SK-N-SH (cell line): ENCODE data around the gene LSM10. TPM values are rescaled to one million over a fixed set of nuclear protein-coding genes. Genes with fewer than 3 reads are reported as not detected.

Experiments
- CTCF ChIA-PET: fragments of 300-600, 350-600 bp; formaldehyde crosslinking; extraction: SDS; loops from one replicate; lab custom pipeline; 2021; lab: Yijun Ruan, JAX
- POLR2A ChIA-PET: fragments of 350-600 bp; sonication (Branson Sonifier 250); formaldehyde crosslinking; extraction: SDS; loops from one replicate; lab custom pipeline; 2020; ENCODE audit warnings: antibody characterized with exemption, inconsistent platforms; lab: Yijun Ruan, JAX
- DNase-seq: peaks from one replicate; pipeline ENCODE4 v3.0.0; 2012
- H2AFZ ChIP-seq: fragments of 200-600 bp; sonication (generic); 2 replicates; pipeline ENCODE4 v1.8.1; 2016; ENCODE audit warnings: antibody characterized with exemption, mild to moderate bottlenecking, low read depth
- H3F3A ChIP-seq: fragments of 200-600 bp; sonication (generic); replicated peaks from 2 replicates; pipeline ENCODE3; 2016; ENCODE audit warnings: antibody characterized with exemption, mild to moderate bottlenecking; ENCODE audit not compliant: insufficient read depth
- H3K27ac ChIP-seq, 2 experiments: fragments of 200-500 bp in 1 of 2; fragments of 200-600 bp in 1 of 2; sonication (Bioruptor generic) in 1 of 2; sonication (generic), shearing (Covaris generic) in 1 of 2; 2 replicates each; pipeline versions ENCODE4 v1.5.1 to v1.6.1; 2014 to 2016; ENCODE audit warnings: low read depth in 2 of 2, inconsistent platforms in 1 of 2, low read length in 1 of 2, mild to moderate bottlenecking in 1 of 2, mixed read lengths in 1 of 2
- H3K27me3 ChIP-seq: fragments of 200-600 bp; sonication (generic), shearing (Covaris generic); 2 replicates; pipeline ENCODE4 v1.6.1; 2016; ENCODE audit warnings: mixed run types; ENCODE audit not compliant: insufficient read depth
- H3K36me3 ChIP-seq, 2 experiments: fragments of 200-500 bp in 1 of 2; fragments of 200-600 bp in 1 of 2; sonication (Bioruptor generic) in 1 of 2; sonication (generic) in 1 of 2; replicated peaks in 1 of 2; 2 replicates each; pipeline versions ENCODE3 to v1.5.1; 2014 to 2016; ENCODE audit warnings: low read length in 1 of 2, mild to moderate bottlenecking in 1 of 2; ENCODE audit not compliant: insufficient read depth in 2 of 2, control insufficient read depth in 1 of 2
- H3K4me1 ChIP-seq, 2 experiments: fragments of 200-500 bp in 1 of 2; fragments of 200-600 bp in 1 of 2; sonication (Bioruptor generic) in 1 of 2; sonication (generic), shearing (Covaris generic) in 1 of 2; 2 replicates each; pipeline versions ENCODE4 v1.5.1 to v1.6.1; 2014 to 2016; ENCODE audit warnings: low read depth in 1 of 2, low read length in 1 of 2, mixed run types in 1 of 2; ENCODE audit not compliant: insufficient read depth in 2 of 2, control insufficient read depth in 1 of 2
- H3K4me2 ChIP-seq: fragments of 200-600 bp; sonication (generic), shearing (Covaris generic); 2 replicates; pipeline ENCODE4 v1.6.1; 2017; ENCODE audit warnings: mixed run types
- H3K4me3 ChIP-seq, 2 experiments: fragments of 200-500 bp in 1 of 2; fragments of 200-600 bp in 1 of 2; sonication (Bioruptor generic) in 1 of 2; sonication (generic), shearing (Covaris generic) in 1 of 2; 2 replicates each; pipeline versions ENCODE4 v1.5.1 to v1.8.1; 2014 to 2016; ENCODE audit warnings: low read depth in 2 of 2, inconsistent platforms in 1 of 2, low read length in 1 of 2, mild to moderate bottlenecking in 1 of 2, mixed read lengths in 1 of 2, moderate library complexity in 1 of 2
- H3K79me2 ChIP-seq: fragments of 200-600 bp; sonication (generic); 2 replicates; pipeline ENCODE4 v1.8.1; 2017; ENCODE audit warnings: mild to moderate bottlenecking; ENCODE audit not compliant: insufficient read depth
- H3K9ac ChIP-seq: fragments of 200-600 bp; sonication (generic); 2 replicates; pipeline ENCODE4 v1.6.1; 2017; ENCODE audit warnings: mixed run types
- H3K9me2 ChIP-seq: fragments of 200-600 bp; sonication (generic); 2 replicates; pipeline ENCODE4 v1.6.1; 2017; ENCODE audit warnings: mixed run types
- H3K9me3 ChIP-seq: fragments of 200-600 bp; sonication (generic); 2 replicates; pipeline ENCODE4 v1.6.1; 2017; ENCODE audit warnings: mixed run types, mild to moderate bottlenecking, moderate library complexity
- H4K20me1 ChIP-seq: fragments of 200-600 bp; sonication (generic); 2 replicates; pipeline ENCODE4 v1.6.1; 2017; ENCODE audit warnings: mild to moderate bottlenecking, mixed run types; ENCODE audit not compliant: insufficient read depth
- CHD2 ChIP-seq: fragments of 150-350 bp; IDR thresholded peaks from 2 replicates; pipeline ENCODE4 v1.6.1; 2018; ENCODE audit warnings: low read length; ENCODE audit not compliant: partially characterized antibody
- ELF1 ChIP-seq: IDR thresholded peaks from 2 replicates; pipeline ENCODE4 v1.4.0; 2012
- EP300 ChIP-seq, 2 experiments: IDR thresholded peaks; 2 replicates each; pipeline versions ENCODE4 v1.4.0 to v1.6.1; 2012; ENCODE audit warnings: borderline replicate concordance in 1 of 2, low read depth in 1 of 2, low read length in 1 of 2
- EZH2phosphoT487 ChIP-seq: fragments of 200-600 bp; sonication (generic); IDR thresholded peaks from 2 replicates; pipeline ENCODE4 v1.6.1; 2017; ENCODE audit warnings: low read depth, mixed run types, mild to moderate bottlenecking, antibody characterized with exemption, moderate library complexity, borderline replicate concordance
- FOXM1 ChIP-seq: IDR thresholded peaks from 2 replicates; pipeline ENCODE4 v1.4.0; 2012; ENCODE audit warnings: low read depth, mild to moderate bottlenecking
- GABPA ChIP-seq: IDR thresholded peaks from 2 replicates; pipeline ENCODE4 v1.4.0; 2012; ENCODE audit warnings: low read depth, mild to moderate bottlenecking
- GATA2 ChIP-seq: sonication (generic); formaldehyde crosslinking; IDR thresholded peaks from 2 replicates; pipeline ENCODE4 v1.5.0; 2020; ENCODE audit warnings: mild to moderate bottlenecking, missing genetic modification reagents
- JUND ChIP-seq: IDR thresholded peaks from 2 replicates; pipeline ENCODE4 v1.4.0; 2012
- MEF2A ChIP-seq: IDR thresholded peaks from 2 replicates; pipeline ENCODE4 v1.4.0; 2012; ENCODE audit warnings: low read depth, borderline replicate concordance
- MXI1 ChIP-seq: IDR thresholded peaks from 2 replicates; pipeline ENCODE4 v1.6.1; 2012; ENCODE audit warnings: mild to moderate bottlenecking, low read depth, low read length, improper control_type of control experiment
- NFIC ChIP-seq: IDR thresholded peaks from 2 replicates; pipeline ENCODE4 v1.4.0; 2012; ENCODE audit warnings: borderline replicate concordance
- NRF1 ChIP-seq: IDR thresholded peaks from 2 replicates; pipeline ENCODE4 v1.6.1; 2012; ENCODE audit warnings: low read depth, mild to moderate bottlenecking, low read length
- POLR2AphosphoS5 ChIP-seq: IDR thresholded peaks from 2 replicates; pipeline ENCODE4 v1.6.1; 2012; ENCODE audit warnings: low read depth, low read length
- RAD21 ChIP-seq: IDR thresholded peaks from 2 replicates; pipeline ENCODE4 v1.6.1; 2012; ENCODE audit warnings: mild to moderate bottlenecking, low read length
- RCOR1 ChIP-seq: fragments of 150-350 bp; IDR thresholded peaks from 2 replicates; pipeline ENCODE4 v1.6.1; 2017; ENCODE audit warnings: antibody characterized with exemption, low read length
- RFX5 ChIP-seq: IDR thresholded peaks from 2 replicates; pipeline ENCODE4 v1.6.1; 2012; ENCODE audit warnings: mild to moderate bottlenecking, improper control_type of control experiment, low read length
- RXRA ChIP-seq: IDR thresholded peaks from 2 replicates; pipeline ENCODE4 v1.4.0; 2012; ENCODE audit warnings: low read depth, mild to moderate bottlenecking, borderline replicate concordance
- SIN3A ChIP-seq: IDR thresholded peaks from 2 replicates; pipeline ENCODE4 v1.6.1; 2012; ENCODE audit warnings: low read depth, mild to moderate bottlenecking, low read length, moderate library complexity, borderline replicate concordance
- SMC3 ChIP-seq: IDR thresholded peaks from 2 replicates; pipeline ENCODE4 v1.6.1; 2012; ENCODE audit warnings: low read depth, low read length, improper control_type of control experiment
- TCF12 ChIP-seq: IDR thresholded peaks from 2 replicates; pipeline ENCODE4 v1.4.0; 2012
- YY1 ChIP-seq: IDR thresholded peaks from 2 replicates; pipeline ENCODE4 v1.4.0; 2012; ENCODE audit warnings: low read depth, mild to moderate bottlenecking
- WGBS: methylation state at CpG from one replicate; pipeline ENCODE4 v1.1.6; 2017; ENCODE audit warnings: low lambda C conversion rate; 5-methylcytosine and 5-hydroxymethylcytosine counted together
- polyA plus RNA-seq, 3 experiments: library from polyadenylated mRNA; depleted of rRNA; stranded (reverse); fragments of >200 nt; gene quantifications; 2 replicates each; pipeline ENCODE4 v1.2.3, GENCODE V29; 2012
- TF ChIP-seq, protein P1 (sequence below): IDR thresholded peaks from 2 replicates; pipeline ENCODE4; 2012
- TF ChIP-seq, protein P2 (sequence below): fragments of 200-600 bp; sonication (generic); IDR thresholded peaks from 2 replicates; pipeline ENCODE4 v1.6.1; 2017; ENCODE audit warnings: antibody characterized with exemption, mild to moderate bottlenecking, moderate library complexity
- TF ChIP-seq, protein P3 (sequence below): fragments of 150-350 bp; IDR thresholded peaks from 2 replicates; pipeline ENCODE4 v1.6.1; 2017; ENCODE audit warnings: antibody characterized with exemption, low read length, low read depth, borderline replicate concordance
- TF ChIP-seq, protein P4 (sequence below): IDR thresholded peaks from 2 replicates; pipeline ENCODE4 v1.4.0; 2012; ENCODE audit warnings: low read depth, borderline replicate concordance
- TF ChIP-seq, protein P5 (sequence below): IDR thresholded peaks from 2 replicates; pipeline ENCODE4 v1.4.0; 2012; ENCODE audit warnings: low read depth
- TF ChIP-seq, protein P6 (sequence below): fragments of 150-350 bp; IDR thresholded peaks from 2 replicates; pipeline ENCODE4 v1.6.1; 2016; ENCODE audit warnings: mild to moderate bottlenecking, low read depth, low read length

LSM10 gene
- polyA plus RNA-seq, 1 of the 3 experiments (the other 2 are of a cell fraction) = 96.8 TPM

DNA sequence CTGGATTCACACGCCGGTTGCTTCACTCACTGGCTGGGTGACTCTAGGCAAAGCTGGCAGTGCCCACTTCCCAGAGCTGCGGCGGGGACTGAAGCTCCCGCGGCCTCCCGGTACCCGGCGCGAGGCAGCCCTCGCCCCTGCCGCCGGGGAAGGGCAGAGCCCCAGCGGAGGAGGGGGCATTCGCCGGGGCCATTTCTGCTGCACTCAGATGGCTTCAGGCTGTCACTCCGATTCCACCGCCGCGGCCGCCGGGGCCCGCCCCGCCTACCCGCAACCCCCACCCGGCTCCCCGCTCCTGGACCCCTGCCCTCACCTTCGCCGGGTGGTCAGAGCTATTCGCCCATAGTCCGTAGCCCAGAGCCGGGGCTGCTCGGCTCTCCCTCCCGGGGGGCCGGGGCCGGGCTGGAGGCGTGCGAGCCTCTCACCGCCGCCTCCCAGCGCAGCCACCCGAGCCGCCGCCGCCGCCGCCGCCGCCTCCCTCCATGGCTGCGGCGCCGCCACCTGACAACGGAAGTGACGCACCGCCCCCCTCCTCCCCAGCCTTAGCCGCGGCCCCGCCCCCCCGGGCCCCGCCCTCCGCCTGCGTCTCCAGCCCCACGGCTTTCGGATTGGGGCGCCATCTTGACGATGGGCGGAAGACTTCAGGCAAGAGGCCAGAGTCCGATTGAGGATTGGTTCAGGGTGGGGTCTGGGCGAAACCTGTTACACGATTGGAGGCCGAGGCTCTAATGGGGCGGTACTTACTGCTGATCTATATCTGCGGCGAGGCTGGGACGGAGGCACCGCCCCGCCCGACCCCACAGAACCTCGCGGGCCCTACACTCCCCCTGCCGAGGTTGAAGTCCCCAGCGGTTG lies 12.1 kb downstream of the LSM10 start, which contains the start of gene STK40:
Gene STK40, minus strand, starts transcription at position 515 of the 855 bp plus-strand sequence. CDS start 24,592 bp downstream, outside the sequence.
- H3K9me2 ChIP-seq = no peaks in the 10 kb centered on the region
- WGBS = 0% methylated on average over 19 of the region's 82 CpGs
- ChIA-PET POLR2A (interaction anchor here (0.6 to 2.1 kb wide), 9 partner anchors 11 to 64 kb away, joined by 3 to 25 read pairs (median 3); partner anchors contain the start of gene LSM10), CTCF (interaction anchor here (1.0 to 10.1 kb wide), 3 partner anchors 18 to 43 kb away, joined by 3 to 78 read pairs (median 3); no protein-coding TSS in a partner anchor)
- H3K27ac ChIP-seq = peak within 1 kb of the TSS; percentile 97 to 99
- H2AFZ ChIP-seq = no peak within 1 kb of the TSS; the same call in 1 of the 2 replicates
- H3F3A ChIP-seq = peaks cover 26% of the 10 kb centered on the region
- DNase-seq = peak; percentile 97
- no peaks in the 10 kb centered on the region for H3K9me3 ChIP-seq
- peaks cover 50% of the 10 kb centered on the region for H3K79me2 ChIP-seq
- H3K4me2 ChIP-seq = peak within 1 kb of the TSS; percentile 93
- no peaks in the 10 kb centered on the region for H3K27me3 ChIP-seq
- peaks cover 25 to 30% of the 10 kb centered on the region in 2 experiments for H3K4me1 ChIP-seq
- H3K36me3 ChIP-seq = peaks cover 0 to 1% of the 10 kb centered on the region in 2 experiments
- H3K4me3 ChIP-seq = peak within 1 kb of the TSS; percentile 79 to 83
- peaks cover 44% of the 10 kb centered on the region for H4K20me1 ChIP-seq
- peak within 1 kb of the TSS; percentile 92 for H3K9ac ChIP-seq
- peak; percentile 99 for TF ChIP-seq GATA2 (CRISPR knock-in tag)
- TF ChIP-seq, protein P1, sequence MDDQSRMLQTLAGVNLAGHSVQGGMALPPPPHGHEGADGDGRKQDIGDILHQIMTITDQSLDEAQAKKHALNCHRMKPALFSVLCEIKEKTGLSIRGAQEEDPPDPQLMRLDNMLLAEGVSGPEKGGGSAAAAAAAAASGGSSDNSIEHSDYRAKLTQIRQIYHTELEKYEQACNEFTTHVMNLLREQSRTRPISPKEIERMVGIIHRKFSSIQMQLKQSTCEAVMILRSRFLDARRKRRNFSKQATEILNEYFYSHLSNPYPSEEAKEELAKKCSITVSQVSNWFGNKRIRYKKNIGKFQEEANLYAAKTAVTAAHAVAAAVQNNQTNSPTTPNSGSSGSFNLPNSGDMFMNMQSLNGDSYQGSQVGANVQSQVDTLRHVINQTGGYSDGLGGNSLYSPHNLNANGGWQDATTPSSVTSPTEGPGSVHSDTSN = peak; percentile 57
- no peak for TF ChIP-seq NFIC
- TF ChIP-seq SMC3 = no peak
- TF ChIP-seq, protein P2, sequence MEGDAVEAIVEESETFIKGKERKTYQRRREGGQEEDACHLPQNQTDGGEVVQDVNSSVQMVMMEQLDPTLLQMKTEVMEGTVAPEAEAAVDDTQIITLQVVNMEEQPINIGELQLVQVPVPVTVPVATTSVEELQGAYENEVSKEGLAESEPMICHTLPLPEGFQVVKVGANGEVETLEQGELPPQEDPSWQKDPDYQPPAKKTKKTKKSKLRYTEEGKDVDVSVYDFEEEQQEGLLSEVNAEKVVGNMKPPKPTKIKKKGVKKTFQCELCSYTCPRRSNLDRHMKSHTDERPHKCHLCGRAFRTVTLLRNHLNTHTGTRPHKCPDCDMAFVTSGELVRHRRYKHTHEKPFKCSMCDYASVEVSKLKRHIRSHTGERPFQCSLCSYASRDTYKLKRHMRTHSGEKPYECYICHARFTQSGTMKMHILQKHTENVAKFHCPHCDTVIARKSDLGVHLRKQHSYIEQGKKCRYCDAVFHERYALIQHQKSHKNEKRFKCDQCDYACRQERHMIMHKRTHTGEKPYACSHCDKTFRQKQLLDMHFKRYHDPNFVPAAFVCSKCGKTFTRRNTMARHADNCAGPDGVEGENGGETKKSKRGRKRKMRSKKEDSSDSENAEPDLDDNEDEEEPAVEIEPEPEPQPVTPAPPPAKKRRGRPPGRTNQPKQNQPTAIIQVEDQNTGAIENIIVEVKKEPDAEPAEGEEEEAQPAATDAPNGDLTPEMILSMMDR = no peak
- TF ChIP-seq RXRA = peak; percentile 13; the same call in 1 of the 2 replicates
- TF ChIP-seq YY1 = peak; percentile 98
- no peak for TF ChIP-seq MEF2A
- TF ChIP-seq, protein P3, sequence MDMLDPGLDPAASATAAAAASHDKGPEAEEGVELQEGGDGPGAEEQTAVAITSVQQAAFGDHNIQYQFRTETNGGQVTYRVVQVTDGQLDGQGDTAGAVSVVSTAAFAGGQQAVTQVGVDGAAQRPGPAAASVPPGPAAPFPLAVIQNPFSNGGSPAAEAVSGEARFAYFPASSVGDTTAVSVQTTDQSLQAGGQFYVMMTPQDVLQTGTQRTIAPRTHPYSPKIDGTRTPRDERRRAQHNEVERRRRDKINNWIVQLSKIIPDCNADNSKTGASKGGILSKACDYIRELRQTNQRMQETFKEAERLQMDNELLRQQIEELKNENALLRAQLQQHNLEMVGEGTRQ = no peak
- no peak for TF ChIP-seq POLR2AphosphoS5
- TF ChIP-seq, protein P4, sequence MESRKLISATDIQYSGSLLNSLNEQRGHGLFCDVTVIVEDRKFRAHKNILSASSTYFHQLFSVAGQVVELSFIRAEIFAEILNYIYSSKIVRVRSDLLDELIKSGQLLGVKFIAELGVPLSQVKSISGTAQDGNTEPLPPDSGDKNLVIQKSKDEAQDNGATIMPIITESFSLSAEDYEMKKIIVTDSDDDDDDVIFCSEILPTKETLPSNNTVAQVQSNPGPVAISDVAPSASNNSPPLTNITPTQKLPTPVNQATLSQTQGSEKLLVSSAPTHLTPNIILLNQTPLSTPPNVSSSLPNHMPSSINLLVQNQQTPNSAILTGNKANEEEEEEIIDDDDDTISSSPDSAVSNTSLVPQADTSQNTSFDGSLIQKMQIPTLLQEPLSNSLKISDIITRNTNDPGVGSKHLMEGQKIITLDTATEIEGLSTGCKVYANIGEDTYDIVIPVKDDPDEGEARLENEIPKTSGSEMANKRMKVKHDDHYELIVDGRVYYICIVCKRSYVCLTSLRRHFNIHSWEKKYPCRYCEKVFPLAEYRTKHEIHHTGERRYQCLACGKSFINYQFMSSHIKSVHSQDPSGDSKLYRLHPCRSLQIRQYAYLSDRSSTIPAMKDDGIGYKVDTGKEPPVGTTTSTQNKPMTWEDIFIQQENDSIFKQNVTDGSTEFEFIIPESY = 0 out of 2 replicates have a peak, but pooled peaks have one; percentile 59
- no peak for TF ChIP-seq RAD21
- TF ChIP-seq FOXM1 = no peak
- TF ChIP-seq EZH2phosphoT487 = no peak
- peak; percentile 45; the same call in 1 of the 2 replicates for TF ChIP-seq MXI1
- no peak for TF ChIP-seq JUND
- peak; percentile 96 for TF ChIP-seq CHD2
- TF ChIP-seq, protein P5, sequence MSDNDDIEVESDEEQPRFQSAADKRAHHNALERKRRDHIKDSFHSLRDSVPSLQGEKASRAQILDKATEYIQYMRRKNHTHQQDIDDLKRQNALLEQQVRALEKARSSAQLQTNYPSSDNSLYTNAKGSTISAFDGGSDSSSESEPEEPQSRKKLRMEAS = no peak
- no peak for TF ChIP-seq EP300 (IDR thresholded peaks at IDR 0.05; ENCODE audit: borderline replicate concordance in 1 of 2, low read depth in 1 of 2, low read length in 1 of 2)
- TF ChIP-seq, protein P6, sequence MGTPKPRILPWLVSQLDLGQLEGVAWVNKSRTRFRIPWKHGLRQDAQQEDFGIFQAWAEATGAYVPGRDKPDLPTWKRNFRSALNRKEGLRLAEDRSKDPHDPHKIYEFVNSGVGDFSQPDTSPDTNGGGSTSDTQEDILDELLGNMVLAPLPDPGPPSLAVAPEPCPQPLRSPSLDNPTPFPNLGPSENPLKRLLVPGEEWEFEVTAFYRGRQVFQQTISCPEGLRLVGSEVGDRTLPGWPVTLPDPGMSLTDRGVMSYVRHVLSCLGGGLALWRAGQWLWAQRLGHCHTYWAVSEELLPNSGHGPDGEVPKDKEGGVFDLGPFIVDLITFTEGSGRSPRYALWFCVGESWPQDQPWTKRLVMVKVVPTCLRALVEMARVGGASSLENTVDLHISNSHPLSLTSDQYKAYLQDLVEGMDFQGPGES = peak; percentile 84
- TF ChIP-seq SIN3A = no peak; the same call in 1 of the 2 replicates
- peak; percentile 96 for TF ChIP-seq ELF1
- no peak; the same call in 1 of the 2 replicates for TF ChIP-seq GABPA
- no peak for TF ChIP-seq TCF12
- no peak for TF ChIP-seq RCOR1
- TF ChIP-seq NRF1 = no peak
- TF ChIP-seq RFX5 = no peak
